Keratinocyte (primary cell): ENCODE measurements around the gene TOM1L2. TPM values are rescaled to one million over a fixed set of nuclear protein-coding genes. Genes with fewer than 3 reads are reported as not detected.

ENCODE experiments used
- DNase-seq: peaks from one replicate; pipeline ENCODE4 v3.0.0-alpha.2; 2011; ENCODE audit warnings: low read depth, missing footprints, low spot score
- FAIRE-seq: peaks from 2 replicates; lab custom pipeline; 2011; peaks lifted over from hg19 to GRCh38; lab: Jason Lieb, UNC
- H2AFZ ChIP-seq: 2 replicates; pipeline ENCODE4 v1.6.0; 2012; ENCODE audit warnings: low read length, control low read depth, inconsistent platforms; ENCODE audit not compliant: control insufficient read depth
- H3K27ac ChIP-seq: 2 replicates; pipeline ENCODE4 v1.5.1; 2011; ENCODE audit warnings: low read length; ENCODE audit not compliant: control insufficient read depth, insufficient read depth
- H3K27me3 ChIP-seq: 3 replicates; pipeline ENCODE4 v1.6.0; 2011; ENCODE audit warnings: low read length; ENCODE audit not compliant: control insufficient read depth, insufficient read depth; ENCODE audit errors: extremely low read depth
- H3K36me3 ChIP-seq, 2 experiments: 2 replicates in 1 of 2; 3 replicates in 1 of 2; pipeline ENCODE4 v1.5.1; 2011; ENCODE audit warnings: low read length in 2 of 2, mild to moderate bottlenecking in 1 of 2; ENCODE audit not compliant: control insufficient read depth in 2 of 2, insufficient read depth in 2 of 2; ENCODE audit errors: extremely low read depth in 1 of 2
- H3K4me1 ChIP-seq: 3 replicates; pipeline ENCODE4 v1.5.1; 2011; ENCODE audit warnings: low read length; ENCODE audit not compliant: control insufficient read depth, insufficient read depth; ENCODE audit errors: extremely low read depth
- H3K4me2 ChIP-seq: 3 replicates; pipeline ENCODE4 v1.6.0; 2011; ENCODE audit warnings: low read depth, low read length; ENCODE audit not compliant: control insufficient read depth, insufficient read depth; ENCODE audit errors: extremely low read depth
- H3K4me3 ChIP-seq, 3 experiments: fragments of 200-600 bp in 1 of 3; sonication (generic) in 1 of 3; 2 replicates in 2 of 3; 3 replicates in 1 of 3; pipeline ENCODE4 v1.5.1; 2011 to 2016; ENCODE audit warnings: low read length in 3 of 3, mild to moderate bottlenecking in 3 of 3, control low read depth in 2 of 3, inconsistent platforms in 1 of 3, low read depth in 1 of 3, mixed read lengths in 1 of 3, mixed run types in 1 of 3, moderate library complexity in 1 of 3; ENCODE audit not compliant: control insufficient read depth in 2 of 3, insufficient read depth in 2 of 3; ENCODE audit errors: extremely low read depth in 1 of 3
- H3K79me2 ChIP-seq: 2 replicates; pipeline ENCODE4 v1.6.0; 2012; ENCODE audit warnings: low read length; ENCODE audit not compliant: control insufficient read depth, insufficient read depth
- H3K9ac ChIP-seq: 3 replicates; pipeline ENCODE4 v1.6.0; 2011; ENCODE audit warnings: low read length; ENCODE audit not compliant: control insufficient read depth, insufficient read depth; ENCODE audit errors: extremely low read depth
- H3K9me1 ChIP-seq: 3 replicates; pipeline ENCODE4 v1.6.0; 2011; ENCODE audit warnings: low read length; ENCODE audit not compliant: control insufficient read depth, insufficient read depth; ENCODE audit errors: extremely low read depth
- H3K9me3 ChIP-seq: 2 replicates; pipeline ENCODE4 v1.5.1; 2012; ENCODE audit warnings: low read depth, low read length; ENCODE audit not compliant: control insufficient read depth
- H4K20me1 ChIP-seq: 3 replicates; pipeline ENCODE4 v1.6.0; 2011; ENCODE audit warnings: low read length; ENCODE audit not compliant: control insufficient read depth, insufficient read depth; ENCODE audit errors: extremely low read depth
- EZH2 ChIP-seq: IDR thresholded peaks from one replicate; pipeline ENCODE4 v1.6.1; 2012; ENCODE audit warnings: inconsistent platforms, mild to moderate bottlenecking, low read length, moderate library complexity
- dilution Hi-C: fragments of 300-500 bp; cut with MboI; formaldehyde crosslinking; loops from one replicate; pipeline ENCODE4 v1.7.0; 2020; ENCODE audit warnings: low sequenced_read_pairs; ENCODE audit not compliant: extremely low pct_ligation_motif_present
- polyA plus RNA-seq, 5 experiments: library from polyadenylated mRNA; depleted of rRNA in 3 of 5; stranded (reverse) in 3 of 5; stranded (forward) in 1 of 5; unstranded in 1 of 5; fragments of >200 nt; gene quantifications; 1 replicate in 1 of 5; 2 replicates in 3 of 5; 3 replicates in 1 of 5; pipeline versions ENCODE4 v1.2.1 to v1.2.3, GENCODE V29; 2011 to 2012; ENCODE audit warnings: missing spikeins in 2 of 5, low read depth in 1 of 5, low replicate concordance in 1 of 5
- TF ChIP-seq, protein P1 (sequence below), 3 experiments: IDR thresholded peaks in 1 of 3; conservative IDR thresholded peaks in 1 of 3; optimal IDR thresholded peaks in 1 of 3; 2 replicates in 2 of 3; 3 replicates in 1 of 3; pipeline versions ENCODE3 to v1.5.1; 2011; ENCODE audit warnings: low read length in 3 of 3, mild to moderate bottlenecking in 3 of 3, moderate library complexity in 2 of 3, control low read depth in 1 of 3, inconsistent platforms in 1 of 3; ENCODE audit not compliant: insufficient read depth in 2 of 3; ENCODE audit errors: extremely low read depth in 1 of 3

Gene TOM1L2
- polyA plus RNA-seq, 1 donor (not counting 4 experiments of a cell fraction or from before 2014, with no cell fraction given) = 36.3 TPM

DNA sequence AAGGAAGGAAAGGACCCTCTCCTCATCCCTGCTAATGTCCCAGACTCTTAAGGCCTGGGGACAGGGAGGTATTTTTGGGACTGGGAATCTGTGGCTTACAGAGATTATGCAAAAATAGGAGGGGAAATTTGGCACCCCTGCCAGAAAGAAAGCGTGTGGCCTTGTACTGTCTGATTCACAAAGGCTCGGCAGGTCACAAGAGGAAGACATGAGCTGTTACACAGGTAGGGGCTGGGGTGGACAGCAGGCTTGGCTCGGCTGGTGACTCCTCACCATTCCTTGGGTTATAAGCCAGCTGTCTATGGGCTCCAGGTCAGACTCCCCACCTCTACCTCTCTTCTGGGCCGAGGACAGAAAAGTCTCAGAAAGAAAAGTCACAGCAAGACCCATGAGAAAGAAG lies 114.7 kb downstream of the TOM1L2 start:
- DNase-seq (no peak), FAIRE-seq (no peak)
- no peaks in the 10 kb centered on the region for H4K20me1 ChIP-seq
- no peaks in the 10 kb centered on the region for H3K9me1 ChIP-seq
- TF ChIP-seq, protein P1, sequence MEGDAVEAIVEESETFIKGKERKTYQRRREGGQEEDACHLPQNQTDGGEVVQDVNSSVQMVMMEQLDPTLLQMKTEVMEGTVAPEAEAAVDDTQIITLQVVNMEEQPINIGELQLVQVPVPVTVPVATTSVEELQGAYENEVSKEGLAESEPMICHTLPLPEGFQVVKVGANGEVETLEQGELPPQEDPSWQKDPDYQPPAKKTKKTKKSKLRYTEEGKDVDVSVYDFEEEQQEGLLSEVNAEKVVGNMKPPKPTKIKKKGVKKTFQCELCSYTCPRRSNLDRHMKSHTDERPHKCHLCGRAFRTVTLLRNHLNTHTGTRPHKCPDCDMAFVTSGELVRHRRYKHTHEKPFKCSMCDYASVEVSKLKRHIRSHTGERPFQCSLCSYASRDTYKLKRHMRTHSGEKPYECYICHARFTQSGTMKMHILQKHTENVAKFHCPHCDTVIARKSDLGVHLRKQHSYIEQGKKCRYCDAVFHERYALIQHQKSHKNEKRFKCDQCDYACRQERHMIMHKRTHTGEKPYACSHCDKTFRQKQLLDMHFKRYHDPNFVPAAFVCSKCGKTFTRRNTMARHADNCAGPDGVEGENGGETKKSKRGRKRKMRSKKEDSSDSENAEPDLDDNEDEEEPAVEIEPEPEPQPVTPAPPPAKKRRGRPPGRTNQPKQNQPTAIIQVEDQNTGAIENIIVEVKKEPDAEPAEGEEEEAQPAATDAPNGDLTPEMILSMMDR (optimal IDR thresholded peaks at IDR 0.05 in 1 of 3, IDR thresholded peaks at IDR 0.05 in 1 of 3, conservative IDR thresholded peaks at IDR 0.05 in 1 of 3; ENCODE audit: extremely low read depth in 1 of 3, insufficient read depth in 2 of 3, low read length in 3 of 3) = no peak
- TF ChIP-seq EZH2 = no peak
- H3K4me3 ChIP-seq = no peak overlapping the region
- dilution Hi-C loops = no loop called here
- H3K27me3 ChIP-seq = no peaks in the 10 kb centered on the region
- no peak overlapping the region for H3K9ac ChIP-seq
- H3K4me2 ChIP-seq = no peak overlapping the region
- no peaks in the 10 kb centered on the region for H3K79me2 ChIP-seq
- H3K27ac ChIP-seq = no peak overlapping the region
- no peak overlapping the region for H2AFZ ChIP-seq
- H3K36me3 ChIP-seq = peaks cover 0 to 26% of the 10 kb centered on the region in 2 experiments
- H3K9me3 ChIP-seq = no peaks in the 10 kb centered on the region
- peaks cover 24% of the 10 kb centered on the region for H3K4me1 ChIP-seq

DNA sequence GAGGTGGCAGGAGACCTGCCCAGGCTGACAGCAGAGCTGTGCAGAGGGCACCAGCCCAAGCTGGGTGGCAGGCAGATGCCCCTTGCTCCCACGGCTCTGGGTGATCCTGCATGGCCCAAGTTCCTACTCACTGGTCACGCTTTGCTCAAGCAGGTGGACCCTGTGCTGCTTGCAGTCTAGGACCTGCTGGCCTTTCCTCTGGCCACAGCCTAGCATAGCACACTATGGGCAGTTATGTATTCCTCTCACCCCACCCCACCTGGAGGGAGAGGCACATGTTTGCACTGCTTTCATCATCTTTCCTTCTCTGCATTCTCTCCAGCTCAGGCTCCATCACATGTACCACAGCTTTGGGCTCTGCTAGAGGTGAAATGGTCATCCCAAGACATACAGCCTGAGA lies 115.8 kb downstream of the TOM1L2 start:
- Histone ChIP-seq H3K9me1 (no peaks in the 10 kb centered on the region), H2AFZ (no peak overlapping the region), H3K4me1 (peaks cover 24% of the 10 kb centered on the region), H4K20me1 (no peaks in the 10 kb centered on the region), H3K36me3 (peaks cover 0 to 16% of the 10 kb centered on the region in 2 experiments), H3K4me2 (no peak overlapping the region), H3K9ac (no peak overlapping the region), H3K79me2 (no peaks in the 10 kb centered on the region), H3K9me3 (no peaks in the 10 kb centered on the region), H3K27me3 (no peaks in the 10 kb centered on the region), H3K27ac (no peak overlapping the region), H3K4me3 (no peak overlapping the region)
- no peak for DNase-seq
- no peak for FAIRE-seq
- dilution Hi-C loops = no loop called here
- TF ChIP-seq, protein P1 (optimal IDR thresholded peaks at IDR 0.05 in 1 of 3, IDR thresholded peaks at IDR 0.05 in 1 of 3, conservative IDR thresholded peaks at IDR 0.05 in 1 of 3; ENCODE audit: extremely low read depth in 1 of 3, insufficient read depth in 2 of 3, low read length in 3 of 3) = no peak
- no peak for TF ChIP-seq EZH2
